Activated naive CD8-positive, alpha-beta T cell treated with anti-CD3 and anti-CD28 coated beads, Interleukin-2, amount 10 ng/mL, durations not matched to agents 7 days and 5 days (primary cell): ENCODE data around the gene HDGFL1. TPM values are rescaled to one million over a fixed set of nuclear protein-coding genes. Genes with fewer than 3 reads are reported as not detected.

Experiments
- ATAC-seq: fragments of 150-1000 bp; cut with Tn5 transposase; one replicate; pipeline ENCODE4 v1.10.0; 2021; ENCODE audit warnings: low read depth, moderate library complexity
- POLR2A ChIA-PET: fragments of 350-600 bp; sonication (Branson Sonifier 250); formaldehyde crosslinking; loops from one replicate; lab custom pipeline; 2021; ENCODE audit warnings: antibody characterized with exemption; lab: Charles Lee
- DNase-seq: peaks from one replicate; pipeline ENCODE4 v3.0.0; 2021
- H3K27ac Mint-ChIP-seq: one replicate; pipeline ENCODE4 v1.8.0; 2022; ENCODE audit warnings: mild to moderate bottlenecking, mixed read lengths
- H3K27me3 Mint-ChIP-seq: one replicate; pipeline ENCODE4 v1.8.0; 2022; ENCODE audit warnings: mild to moderate bottlenecking, moderate library complexity, mixed read lengths
- H3K36me3 Mint-ChIP-seq: one replicate; pipeline ENCODE4 v1.8.0; 2021; ENCODE audit warnings: mild to moderate bottlenecking, mixed read lengths
- H3K4me1 Mint-ChIP-seq: one replicate; pipeline ENCODE4 v1.8.0; 2021; ENCODE audit warnings: mixed read lengths
- H3K4me3 Mint-ChIP-seq: one replicate; pipeline ENCODE4 v1.8.0; 2022; ENCODE audit warnings: mild to moderate bottlenecking, moderate library complexity, mixed read lengths
- H3K9me3 Mint-ChIP-seq: one replicate; pipeline ENCODE4 v1.8.0; 2021; ENCODE audit warnings: mixed read lengths
- total RNA-seq, 2 experiments: library from RNA; stranded (reverse); gene quantifications; one replicate each; pipeline ENCODE4 v1.2.3, GENCODE V29; 2021

The HDGFL1 gene
- not detected for total RNA-seq

GRCh38 chr6:22569281-22570184 is at the start of gene HDGFL1:
TSS of gene HDGFL1 (plus strand) at chr6:22569566. CDS start at chr6:22569576, 10 bp downstream.
- Mint-ChIP-seq H3K4me3 (no peak within 1 kb of the TSS), H3K27me3 (no peaks in the 10 kb centered on the region), H3K4me1 (no peaks in the 10 kb centered on the region), H3K27ac (no peak within 1 kb of the TSS), H3K9me3 (no peaks in the 10 kb centered on the region), H3K36me3 (no peaks in the 10 kb centered on the region)
- no peak for DNase-seq
- no peak for ATAC-seq
- POLR2A ChIA-PET: no interaction called here

- ATAC-seq (no peak), DNase-seq (no peak)
- Mint-ChIP-seq H3K4me1 (no peaks in the 10 kb centered on the region), H3K27me3 (no peaks in the 10 kb centered on the region), H3K36me3 (no peaks in the 10 kb centered on the region), H3K4me3 (no peak overlapping the region), H3K9me3 (no peaks in the 10 kb centered on the region), H3K27ac (no peak overlapping the region)
- POLR2A ChIA-PET: no interaction called here
Observed at GRCh38 chr6:22521035-22521434, 48.3 kb upstream of the HDGFL1 start.

GRCh38 chr6:22526736-22527135 is 42.6 kb upstream of the HDGFL1 start:
- Mint-ChIP-seq H3K4me1 (no peaks in the 10 kb centered on the region), H3K9me3 (no peaks in the 10 kb centered on the region), H3K27ac (no peak overlapping the region), H3K4me3 (no peak overlapping the region), H3K36me3 (no peaks in the 10 kb centered on the region), H3K27me3 (no peaks in the 10 kb centered on the region)
- ATAC-seq (no peak), DNase-seq (no peak)
- POLR2A ChIA-PET: no interaction called here

- Mint-ChIP-seq H3K4me3 (no peak overlapping the region), H3K9me3 (no peaks in the 10 kb centered on the region), H3K27me3 (no peaks in the 10 kb centered on the region), H3K4me1 (no peaks in the 10 kb centered on the region), H3K27ac (no peak overlapping the region), H3K36me3 (no peaks in the 10 kb centered on the region)
- DNase-seq (no peak), ATAC-seq (no peak)
- POLR2A ChIA-PET: no interaction called here
Observed at GRCh38 chr6:22529866-22530265, 39.5 kb upstream of the HDGFL1 start.

GRCh38 chr6:22530506-22530905 is 38.9 kb upstream of the HDGFL1 start:
- no peak overlapping the region for H3K27ac Mint-ChIP-seq
- H3K4me1 Mint-ChIP-seq: no peaks in the 10 kb centered on the region
- DNase-seq: no peak
- H3K36me3 Mint-ChIP-seq: no peaks in the 10 kb centered on the region
- H3K9me3 Mint-ChIP-seq: no peaks in the 10 kb centered on the region
- ATAC-seq: no peak
- POLR2A ChIA-PET: no interaction called here
- no peak overlapping the region for H3K4me3 Mint-ChIP-seq
- H3K27me3 Mint-ChIP-seq: no peaks in the 10 kb centered on the region

- Mint-ChIP-seq H3K4me1 (no peaks in the 10 kb centered on the region), H3K27ac (no peak overlapping the region), H3K9me3 (no peaks in the 10 kb centered on the region), H3K4me3 (no peak overlapping the region), H3K36me3 (no peaks in the 10 kb centered on the region), H3K27me3 (no peaks in the 10 kb centered on the region)
- DNase-seq (no peak), ATAC-seq (no peak)
- POLR2A ChIA-PET: no interaction called here
Observed at GRCh38 chr6:22536122-22536521, 33.2 kb upstream of the HDGFL1 start.

- H3K27ac Mint-ChIP-seq: no peak overlapping the region
- ATAC-seq: no peak
- DNase-seq: no peak
- H3K4me3 Mint-ChIP-seq: no peak overlapping the region
- H3K9me3 Mint-ChIP-seq: no peaks in the 10 kb centered on the region
- POLR2A ChIA-PET: no interaction called here
- H3K4me1 Mint-ChIP-seq: no peaks in the 10 kb centered on the region
- no peaks in the 10 kb centered on the region for H3K36me3 Mint-ChIP-seq
- H3K27me3 Mint-ChIP-seq: no peaks in the 10 kb centered on the region
Observed at GRCh38 chr6:22544476-22544875, 24.9 kb upstream of the HDGFL1 start.

GRCh38 chr6:22545051-22545450 is 24.3 kb upstream of the HDGFL1 start:
- H3K4me3 Mint-ChIP-seq: no peak overlapping the region
- no peak overlapping the region for H3K27ac Mint-ChIP-seq
- H3K4me1 Mint-ChIP-seq: no peaks in the 10 kb centered on the region
- ATAC-seq (no peak), DNase-seq (no peak)
- H3K27me3 Mint-ChIP-seq: no peaks in the 10 kb centered on the region
- POLR2A ChIA-PET: no interaction called here
- no peaks in the 10 kb centered on the region for H3K36me3 Mint-ChIP-seq
- H3K9me3 Mint-ChIP-seq: no peaks in the 10 kb centered on the region

GRCh38 chr6:22546236-22546635 is 23.1 kb upstream of the HDGFL1 start:
- H3K9me3 Mint-ChIP-seq: no peaks in the 10 kb centered on the region
- H3K4me3 Mint-ChIP-seq: no peak overlapping the region
- ATAC-seq (no peak), DNase-seq (no peak)
- H3K27ac Mint-ChIP-seq: no peak overlapping the region
- no peaks in the 10 kb centered on the region for H3K4me1 Mint-ChIP-seq
- POLR2A ChIA-PET: no interaction called here
- no peaks in the 10 kb centered on the region for H3K27me3 Mint-ChIP-seq
- no peaks in the 10 kb centered on the region for H3K36me3 Mint-ChIP-seq

GRCh38 chr6:22550971-22551670 is 18.2 kb upstream of the HDGFL1 start:
- Mint-ChIP-seq H3K36me3 (no peaks in the 10 kb centered on the region), H3K27me3 (peaks cover 2% of the 10 kb centered on the region), H3K4me1 (no peaks in the 10 kb centered on the region), H3K4me3 (no peak overlapping the region), H3K27ac (no peak overlapping the region), H3K9me3 (peaks cover 2% of the 10 kb centered on the region)
- no peak for ATAC-seq
- DNase-seq: no peak
- POLR2A ChIA-PET: no interaction called here

- Mint-ChIP-seq H3K4me1 (no peaks in the 10 kb centered on the region), H3K36me3 (no peaks in the 10 kb centered on the region), H3K4me3 (no peak overlapping the region), H3K9me3 (peaks cover 2% of the 10 kb centered on the region), H3K27ac (no peak overlapping the region), H3K27me3 (peaks cover 2% of the 10 kb centered on the region)
- DNase-seq: no peak
- no peak for ATAC-seq
- POLR2A ChIA-PET: no interaction called here
Observed at GRCh38 chr6:22556266-22556665, 13.1 kb upstream of the HDGFL1 start.

GRCh38 chr6:22557007-22557406 is 12.4 kb upstream of the HDGFL1 start:
- ATAC-seq (no peak), DNase-seq (no peak)
- H3K9me3 Mint-ChIP-seq: peaks cover 2% of the 10 kb centered on the region
- H3K27me3 Mint-ChIP-seq: peaks cover 2% of the 10 kb centered on the region
- H3K36me3 Mint-ChIP-seq: no peaks in the 10 kb centered on the region
- no peak overlapping the region for H3K27ac Mint-ChIP-seq
- no peak overlapping the region for H3K4me3 Mint-ChIP-seq
- no peaks in the 10 kb centered on the region for H3K4me1 Mint-ChIP-seq
- POLR2A ChIA-PET: no interaction called here

- Mint-ChIP-seq H3K27me3 (peaks cover 3% of the 10 kb centered on the region), H3K4me3 (no peak overlapping the region), H3K36me3 (no peaks in the 10 kb centered on the region), H3K9me3 (peaks cover 2% of the 10 kb centered on the region), H3K4me1 (no peaks in the 10 kb centered on the region), H3K27ac (no peak overlapping the region)
- POLR2A ChIA-PET: no interaction called here
- ATAC-seq: no peak
- DNase-seq: no peak
Observed at GRCh38 chr6:22558288-22558882, 11.0 kb upstream of the HDGFL1 start.

GRCh38 chr6:22568854-22569253 is 512 bp upstream of the HDGFL1 start:
- no peaks in the 10 kb centered on the region for H3K27me3 Mint-ChIP-seq
- POLR2A ChIA-PET: no interaction called here
- DNase-seq (no peak), ATAC-seq (no peak)
- H3K9me3 Mint-ChIP-seq: no peaks in the 10 kb centered on the region
- H3K4me3 Mint-ChIP-seq: no peak overlapping the region
- H3K4me1 Mint-ChIP-seq: no peaks in the 10 kb centered on the region
- H3K27ac Mint-ChIP-seq: no peak overlapping the region
- H3K36me3 Mint-ChIP-seq: no peaks in the 10 kb centered on the region
